A549 (cell line): Measurements from ENCODE around the gene KCTD5. TPM values are rescaled to one million over a fixed set of nuclear protein-coding genes. Genes with fewer than 3 reads are reported as not detected.

Experiments
- ATAC-seq, 2 experiments: fragments of 200-7000 bp in 1 of 2; fragments of >200 bp in 1 of 2; cut with Nextera tagmentation in 1 of 2; cut with Tn5 transposase in 1 of 2; 3 replicates each; pipeline versions ENCODE4 v1.8.0 to v1.9.1; 2018 to 2020; ENCODE audit warnings: mild to moderate bottlenecking in 1 of 2, moderate library complexity in 1 of 2
- CTCF ChIA-PET: fragments of 300-600 bp; sonication (Branson Sonifier 250); formaldehyde crosslinking; extraction: SDS; loops from one replicate; lab custom pipeline; 2021; ENCODE audit warnings: antibody characterized with exemption, inconsistent platforms; lab: Yijun Ruan, JAX
- POLR2A ChIA-PET: fragments of 350-600 bp; formaldehyde crosslinking; extraction: SDS; loops from one replicate; lab custom pipeline; 2021; ENCODE audit warnings: antibody characterized with exemption, inconsistent platforms; lab: Yijun Ruan, JAX
- DNase-seq, 2 experiments: peaks; one replicate each; pipeline versions ENCODE4 v3.0.0 to v3.0.0-alpha.2; 2011 to 2016; ENCODE audit warnings: low read depth in 1 of 2, low spot score in 1 of 2
- FAIRE-seq: peaks from 2 replicates; lab custom pipeline; 2011; peaks lifted over from hg19 to GRCh38; lab: Jason Lieb, UNC
- H3K27ac ChIP-seq, 2 experiments: fragments of >200 bp; sonication (Bioruptor Twin); formaldehyde crosslinking; 3 replicates each; pipeline ENCODE4 v1.5.1; 2016 to 2017
- H3K4me1 ChIP-seq: fragments of >200 bp; sonication (Bioruptor Twin); formaldehyde crosslinking; 3 replicates; pipeline ENCODE4 v1.6.1; 2016
- H3K4me2 ChIP-seq: fragments of >200 bp; sonication (Bioruptor Twin); formaldehyde crosslinking; 3 replicates; pipeline ENCODE4 v1.6.1; 2016
- H3K4me3 ChIP-seq: fragments of >200 bp; sonication (Bioruptor Twin); formaldehyde crosslinking; 3 replicates; pipeline ENCODE4 v1.5.1; 2016
- H3K9me3 ChIP-seq: fragments of >200 bp; sonication (Bioruptor Twin); formaldehyde crosslinking; 3 replicates; pipeline ENCODE4 v1.6.1; 2016
- BCL3 ChIP-seq: fragments of >200 bp; sonication (Bioruptor Twin); formaldehyde crosslinking; IDR thresholded peaks from 3 replicates; pipeline ENCODE4 v1.6.1; 2016
- BHLHE40 ChIP-seq: IDR thresholded peaks from 2 replicates; pipeline ENCODE4 v1.6.1; 2012; ENCODE audit warnings: low read depth, low read length, inconsistent platforms
- CBX8 ChIP-seq: fragments of 200-600 bp; sonication (generic); IDR thresholded peaks from 2 replicates; pipeline ENCODE4 v1.6.1; 2016
- CEBPB ChIP-seq, 2 experiments: fragments of >200 bp in 1 of 2; sonication (Bioruptor Twin) in 1 of 2; formaldehyde crosslinking in 1 of 2; IDR thresholded peaks; 2 replicates each; pipeline ENCODE4 v1.6.1; 2012 to 2016
- CHD2 ChIP-seq: fragments of 150-350 bp; IDR thresholded peaks from 2 replicates; pipeline ENCODE4 v1.6.1; 2014; ENCODE audit warnings: low read length; ENCODE audit not compliant: partially characterized antibody
- EHF ChIP-seq: fragments of 250-450 bp; sonication (Bioruptor Pico); IDR thresholded peaks from 2 replicates; pipeline ENCODE4 v1.5.0; 2020; ENCODE audit warnings: mild to moderate bottlenecking
- EHMT2 ChIP-seq: fragments of 200-600 bp; sonication (generic); IDR thresholded peaks from 2 replicates; pipeline ENCODE4 v1.6.1; 2016; ENCODE audit warnings: antibody characterized with exemption, low read depth, mild to moderate bottlenecking, moderate library complexity
- ELK1 ChIP-seq: fragments of 150-350 bp; IDR thresholded peaks from 2 replicates; pipeline ENCODE4 v1.6.1; 2014; ENCODE audit warnings: low read depth, mild to moderate bottlenecking, low read length
- ESRRA ChIP-seq: fragments of 150-350 bp; IDR thresholded peaks from 2 replicates; pipeline ENCODE4 v1.6.1; 2014; ENCODE audit warnings: mild to moderate bottlenecking, low read length, borderline replicate concordance
- FOXS1 ChIP-seq: fragments of 250-450 bp; sonication (Bioruptor Pico); IDR thresholded peaks from 2 replicates; pipeline ENCODE4 v1.5.0; 2020; ENCODE audit warnings: mild to moderate bottlenecking, moderate library complexity
- HDAC2 ChIP-seq: fragments of 200-600 bp; sonication (generic); IDR thresholded peaks from 2 replicates; pipeline ENCODE4 v1.6.1; 2016
- HES2 ChIP-seq: fragments of >200 bp; sonication (Bioruptor Twin); formaldehyde crosslinking; IDR thresholded peaks from 2 replicates; pipeline ENCODE4 v1.6.1; 2016
- HEYL ChIP-seq: fragments of 250-450 bp; sonication (Bioruptor Pico); IDR thresholded peaks from 2 replicates; pipeline ENCODE4 v1.8.0; 2021; ENCODE audit warnings: mild to moderate bottlenecking, moderate library complexity
- HOXB13 ChIP-seq: fragments of 250-450 bp; sonication (Bioruptor Pico); IDR thresholded peaks from 2 replicates; pipeline ENCODE4 v1.5.0; 2020; ENCODE audit warnings: low read depth, mild to moderate bottlenecking, moderate library complexity
- HOXB5 ChIP-seq: fragments of 250-450 bp; sonication (Bioruptor Pico); IDR thresholded peaks from 2 replicates; pipeline ENCODE4 v1.5.0; 2020; ENCODE audit warnings: mild to moderate bottlenecking, moderate library complexity
- JUNB ChIP-seq: fragments of >200 bp; sonication (Bioruptor Twin); formaldehyde crosslinking; IDR thresholded peaks from 2 replicates; pipeline ENCODE4 v1.6.1; 2016
- KDM1A ChIP-seq: fragments of 200-600 bp; sonication (generic); IDR thresholded peaks from 2 replicates; pipeline ENCODE4 v1.6.1; 2016; ENCODE audit warnings: low read depth, mild to moderate bottlenecking
- KDM5A ChIP-seq: fragments of 200-600 bp; sonication (generic); IDR thresholded peaks from 2 replicates; pipeline ENCODE4 v1.6.1; 2016; ENCODE audit warnings: antibody characterized with exemption, mild to moderate bottlenecking
- MAX ChIP-seq: IDR thresholded peaks from 2 replicates; pipeline ENCODE4 v1.6.1; 2012
- MAZ ChIP-seq: fragments of 150-350 bp; IDR thresholded peaks from 2 replicates; pipeline ENCODE4 v1.6.1; 2014; ENCODE audit warnings: antibody characterized with exemption, low read depth, low read length, borderline replicate concordance
- MYC ChIP-seq: IDR thresholded peaks from 2 replicates; pipeline ENCODE4 v1.6.1; 2012; ENCODE audit warnings: mild to moderate bottlenecking, inconsistent platforms, low read length, improper control_type of control experiment, borderline replicate concordance
- NPAS2 ChIP-seq: fragments of 250-450 bp; sonication (Bioruptor Pico); IDR thresholded peaks from 2 replicates; pipeline ENCODE4 v1.8.0; 2022; ENCODE audit warnings: mild to moderate bottlenecking, moderate library complexity, borderline replicate concordance
- PBX3 ChIP-seq: IDR thresholded peaks from 2 replicates; pipeline ENCODE4 v1.6.1; 2012
- POLR2A ChIP-seq: IDR thresholded peaks from 2 replicates; pipeline ENCODE4 v1.6.1; 2012; ENCODE audit warnings: mild to moderate bottlenecking, low read length
- RARB ChIP-seq: fragments of 250-450 bp; sonication (Bioruptor Pico); IDR thresholded peaks from 2 replicates; pipeline ENCODE4 v1.8.0; 2021; ENCODE audit warnings: mild to moderate bottlenecking, moderate library complexity
- RCOR1 ChIP-seq: fragments of 150-350 bp; IDR thresholded peaks from 2 replicates; pipeline ENCODE4 v1.6.1; 2014; ENCODE audit warnings: antibody characterized with exemption, low read length, low read depth
- REST ChIP-seq: fragments of 200-600 bp; sonication (generic); IDR thresholded peaks from 2 replicates; pipeline ENCODE4 v1.6.1; 2016; ENCODE audit warnings: antibody characterized with exemption, mild to moderate bottlenecking, moderate library complexity
- RNF2 ChIP-seq: fragments of 200-600 bp; sonication (generic); IDR thresholded peaks from 2 replicates; pipeline ENCODE4 v1.6.1; 2016; ENCODE audit warnings: low read depth, mild to moderate bottlenecking, antibody characterized with exemption, moderate library complexity, borderline replicate concordance
- SREBF2 ChIP-seq: fragments of 450-650 bp; IDR thresholded peaks from 2 replicates; pipeline ENCODE4 v1.6.1; 2014; ENCODE audit warnings: mild to moderate bottlenecking, moderate library complexity
- ZNF302 ChIP-seq: fragments of 250-450 bp; sonication (Bioruptor Pico); IDR thresholded peaks from 2 replicates; pipeline ENCODE4 v1.9.0; 2021; ENCODE audit warnings: inconsistent platforms, mild to moderate bottlenecking, moderate library complexity
- ZSCAN20 ChIP-seq: fragments of 250-450 bp; sonication (Bioruptor Pico); IDR thresholded peaks from 2 replicates; pipeline ENCODE4 v1.8.0; 2022; ENCODE audit warnings: mild to moderate bottlenecking, moderate library complexity
- WGBS: methylation state at CpG from one replicate; pipeline ENCODE4 v1.1.6; 2017; ENCODE audit errors: missing lambda C conversion rate; 5-methylcytosine and 5-hydroxymethylcytosine counted together
- polyA plus RNA-seq, 4 experiments: library from polyadenylated mRNA; depleted of rRNA in 3 of 4; stranded (reverse); fragments of >200 nt; fragmentation: RNase III in 1 of 4; extraction: RNeasy Plus Mini Kit Qiagen cat#74134 plus additional on column Dnase treatment in 1 of 4; gene quantifications; 2 replicates in 3 of 4; 3 replicates in 1 of 4; pipeline ENCODE4 v1.2.3, GENCODE V29; 2011 to 2017

Gene KCTD5
- polyA plus RNA-seq, 2 of the 4 experiments (the other 2 are of a cell fraction), result 22.8 to 26.1 TPM

GRCh38 chr16:2739625-2740430 is 57.5 kb downstream of the KCTD5 start:
- no peak overlapping the region for H3K4me2 ChIP-seq
- no peaks in the 10 kb centered on the region for H3K9me3 ChIP-seq
- no peaks in the 10 kb centered on the region for H3K4me1 ChIP-seq
- TF ChIP-seq ESRRA (no peak), EHF (CRISPR knock-in tag) (no peak), MAZ (no peak), SREBF2 (no peak), RCOR1 (no peak), REST (no peak), ELK1 (no peak), HES2 (no peak), CHD2 (no peak), ZSCAN20 (no peak), JUNB (no peak), POLR2A (no peak), NPAS2 (no peak), FOXS1 (CRISPR knock-in tag) (no peak), HDAC2 (no peak), MYC (no peak), KDM1A (no peak), BHLHE40 (no peak), ZNF302 (CRISPR knock-in tag) (no peak)
- ChIA-PET POLR2A (interaction anchor here (0.5 kb wide), 1 partner anchor 224 kb away, joined by 3 read pairs; no protein-coding TSS in a partner anchor), CTCF (interaction anchor here (0.6 to 3.3 kb wide), 5 partner anchors 10 to 187 kb away, joined by 3 to 12 read pairs (median 5); partner anchors contain the start of gene SRRM2)
- FAIRE-seq (no peak), DNase-seq (no peak), ATAC-seq (no peak; a peak in 1 of 6 replicates)
- WGBS, result 84% methylated on average over 6 of the region's 8 CpGs
- H3K27ac ChIP-seq, result peak overlapping the region in 1 of 2 experiments; percentile 54; a peak in 4 of 6 replicates
- H3K4me3 ChIP-seq, result no peak overlapping the region

- Histone ChIP-seq H3K4me1 (no peaks in the 10 kb centered on the region), H3K9me3 (no peaks in the 10 kb centered on the region), H3K4me2 (no peak overlapping the region), H3K4me3 (no peak overlapping the region), H3K27ac (peak overlapping the region in 1 of 2 experiments; percentile 54; a peak in 2 of 6 replicates)
- WGBS, result 82% methylated on average over 6 of the region's 6 CpGs
- ChIA-PET POLR2A (no interaction called here), CTCF (interaction anchor here (0.6 to 3.3 kb wide), 6 partner anchors 9 to 186 kb away, joined by 3 to 12 read pairs (median 5); partner anchors contain the start of gene SRRM2)
- FAIRE-seq, result no peak
- no peak for ATAC-seq
- no peak for DNase-seq
- no peak for TF ChIP-seq HDAC2
- no peak for TF ChIP-seq KDM5A
- no peak for TF ChIP-seq CBX8
- TF ChIP-seq EHF (CRISPR knock-in tag), result no peak
- TF ChIP-seq MAX, result no peak
- no peak for TF ChIP-seq RNF2
- no peak for TF ChIP-seq EHMT2
- TF ChIP-seq RARB, result no peak
- no peak for TF ChIP-seq HOXB5 (CRISPR knock-in tag)
- TF ChIP-seq HEYL (CRISPR knock-in tag), result no peak
- no peak for TF ChIP-seq CEBPB (IDR thresholded peaks at IDR 0.05)
- no peak for TF ChIP-seq BCL3
- TF ChIP-seq JUNB, result no peak
- TF ChIP-seq ZNF302 (CRISPR knock-in tag), result no peak
- TF ChIP-seq HOXB13 (CRISPR knock-in tag), result no peak
- no peak for TF ChIP-seq PBX3
These were observed 58.2 kb downstream of the KCTD5 start for GRCh38 chr16:2740476-2740875.
